Parathyroid adenoma (tissue), 2 donors: ENCODE measurements around the gene BCLAF1.
"Not testable (repeated sequence)": the region's sequence is repeated elsewhere in the genome, so short reads cannot be mapped to it uniquely, and the experiment has no call there.

ENCODE experiments used
- H2AFZ ChIP-seq: fragments of 300-600 bp; sonication (generic); one replicate; pipeline ENCODE4 v1.7.0; 2017; ENCODE audit warnings: antibody characterized with exemption, mild to moderate bottlenecking
- H3K27ac ChIP-seq: fragments of 300-600 bp; sonication (generic); one replicate; pipeline ENCODE4 v1.7.0; 2017
- H3K27me3 ChIP-seq: fragments of 300-600 bp; sonication (generic); one replicate; pipeline ENCODE4 v1.7.0; 2017; ENCODE audit warnings: low read length; ENCODE audit not compliant: control insufficient read depth, insufficient read depth
- H3K36me3 ChIP-seq: fragments of 300-600 bp; sonication (generic); one replicate; pipeline ENCODE4 v1.7.0; 2017; ENCODE audit warnings: low read length; ENCODE audit not compliant: control insufficient read depth, insufficient read depth
- H3K4me1 ChIP-seq: fragments of 300-600 bp; sonication (generic); one replicate; pipeline ENCODE4 v1.7.0; 2017; ENCODE audit warnings: control low read depth
- H3K4me2 ChIP-seq: fragments of 300-600 bp; sonication (generic); one replicate; pipeline ENCODE4 v1.7.0; 2017; ENCODE audit warnings: low read length
- H3K4me3 ChIP-seq: fragments of 300-600 bp; sonication (generic); one replicate; pipeline ENCODE4 v1.7.0; 2017; ENCODE audit warnings: low read depth, low read length
- H3K79me2 ChIP-seq: fragments of 300-600 bp; sonication (generic); one replicate; pipeline ENCODE4 v1.7.0; 2017; ENCODE audit warnings: control low read depth
- H3K9ac ChIP-seq: fragments of 300-600 bp; sonication (generic); one replicate; pipeline ENCODE4 v1.7.0; 2017; ENCODE audit warnings: mild to moderate bottlenecking
- H3K9me3 ChIP-seq: fragments of 300-600 bp; sonication (generic); one replicate; pipeline ENCODE4 v1.7.0; 2017; ENCODE audit warnings: low read length; ENCODE audit not compliant: control insufficient read depth
- CTCF ChIP-seq: fragments of 300-600 bp; sonication (generic); IDR thresholded peaks from one replicate; pipeline ENCODE4 v1.7.0; 2017; ENCODE audit warnings: antibody characterized with exemption, mild to moderate bottlenecking
- donor health status: primary hyperparathyroidism.

Gene BCLAF1

GRCh38 chr6:136315594-136315993, 25.9 kb upstream of the BCLAF1 start:
- Histone ChIP-seq H2AFZ (no peak overlapping the region), H3K9me3 (no peaks in the 10 kb centered on the region), H3K36me3 (no peaks in the 10 kb centered on the region), H3K4me1 (no peaks in the 10 kb centered on the region), H3K79me2 (no peaks in the 10 kb centered on the region), H3K4me2 (no peak overlapping the region), H3K27ac (no peak overlapping the region), H3K27me3 (no peaks in the 10 kb centered on the region), H3K9ac (no peak overlapping the region), H3K4me3 (no peak overlapping the region)
- TF ChIP-seq CTCF = no peak

- Histone ChIP-seq H3K79me2 (no peaks in the 10 kb centered on the region), H3K9ac (no peak overlapping the region), H3K36me3 (no peaks in the 10 kb centered on the region), H3K9me3 (no peaks in the 10 kb centered on the region), H3K4me3 (no peak overlapping the region), H3K27me3 (no peaks in the 10 kb centered on the region), H3K27ac (no peak overlapping the region), H2AFZ (no peak overlapping the region), H3K4me2 (no peak overlapping the region), H3K4me1 (no peaks in the 10 kb centered on the region)
- no peak for TF ChIP-seq CTCF
Observed at GRCh38 chr6:136312975-136313374, 23.3 kb upstream of the BCLAF1 start.

- H3K27me3 ChIP-seq = no peaks in the 10 kb centered on the region
- no peaks in the 10 kb centered on the region for H3K79me2 ChIP-seq
- no peaks in the 10 kb centered on the region for H3K36me3 ChIP-seq
- no peak overlapping the region for H3K9ac ChIP-seq
- TF ChIP-seq CTCF = no peak
- H3K9me3 ChIP-seq = no peaks in the 10 kb centered on the region
- no peak overlapping the region for H2AFZ ChIP-seq
- no peak overlapping the region for H3K27ac ChIP-seq
- no peak overlapping the region for H3K4me2 ChIP-seq
- no peaks in the 10 kb centered on the region for H3K4me1 ChIP-seq
- no peak overlapping the region for H3K4me3 ChIP-seq
Observed at GRCh38 chr6:136309729-136310311, 20.2 kb upstream of the BCLAF1 start.

GRCh38 chr6:136309171-136309570, 19.5 kb upstream of the BCLAF1 start:
- Histone ChIP-seq H3K4me1 (no peaks in the 10 kb centered on the region), H3K4me3 (no peak overlapping the region), H3K27me3 (no peaks in the 10 kb centered on the region), H3K36me3 (no peaks in the 10 kb centered on the region), H3K9me3 (no peaks in the 10 kb centered on the region), H3K9ac (no peak overlapping the region), H3K4me2 (no peak overlapping the region), H3K79me2 (no peaks in the 10 kb centered on the region), H2AFZ (no peak overlapping the region), H3K27ac (no peak overlapping the region)
- no peak for TF ChIP-seq CTCF

- not testable (repeated sequence) for H3K36me3 ChIP-seq, H3K9ac ChIP-seq, H3K27me3 ChIP-seq, H3K4me2 ChIP-seq, H3K4me3 ChIP-seq, H3K4me1 ChIP-seq, H3K9me3 ChIP-seq, H3K79me2 ChIP-seq, H2AFZ ChIP-seq, H3K27ac ChIP-seq
Observed at GRCh38 chr6:136308469-136308868, 18.8 kb upstream of the BCLAF1 start.
